Right atrium auricular region (tissue), 2 donors: ENCODE measurements around the gene CARS2. TPM values are rescaled to one million over a fixed set of nuclear protein-coding genes. Genes with fewer than 3 reads are reported as not detected.
A peak's percentile ranks its signal among the peaks of the same experiment; 100 is the strongest.

Experiments
- DNase-seq: peaks from one replicate; pipeline ENCODE4 v3.0.0-alpha.2; 2019; ENCODE audit warnings: low spot score
- H3K27ac ChIP-seq, 2 donors: fragments of 200-600 bp; sonication (generic); 1 replicate in 1 of 2; 2 replicates in 1 of 2; pipeline ENCODE4 v1.5.1; 2016 to 2019
- H3K27me3 ChIP-seq, 2 donors: fragments of 200-600 bp; sonication (generic); one replicate each; pipeline versions ENCODE4 v1.5.1 to v1.6.0; 2017 to 2019
- H3K36me3 ChIP-seq: fragments of 200-600 bp; sonication (generic); one replicate; pipeline ENCODE4 v1.5.1; 2016
- H3K4me1 ChIP-seq, 2 donors: fragments of 200-600 bp; sonication (generic); one replicate each; pipeline versions ENCODE4 v1.5.1 to v1.6.0; 2017 to 2019
- H3K4me3 ChIP-seq, 2 donors: fragments of 200-600 bp; sonication (generic); 1 replicate in 1 of 2; 2 replicates in 1 of 2; pipeline ENCODE4 v1.5.1; 2017 to 2019; ENCODE audit warnings: mild to moderate bottlenecking in 1 of 2, moderate library complexity in 1 of 2
- H3K9me3 ChIP-seq, 2 donors: fragments of 200-600 bp; sonication (generic); one replicate each; pipeline ENCODE4 v1.5.1; 2019
- total RNA-seq, 2 donors: library from RNA; depleted of rRNA; stranded (reverse); fragments of >200 nt; gene quantifications; one replicate each; pipeline ENCODE4 v1.1.0, GENCODE V29; 2016
- TF ChIP-seq, protein P1 (sequence below), 2 donors: fragments of 200-600 bp; sonication (generic); IDR thresholded peaks; one replicate each; pipeline ENCODE4 v1.5.1; 2019; ENCODE audit warnings: antibody characterized with exemption in 2 of 2

The CARS2 gene
- total RNA-seq, 2 donors from 2014 or later: 28.5 to 30.7 TPM

GRCh38 chr13:110683921-110684320 lies 22.0 kb downstream of the CARS2 start:
- Histone ChIP-seq H3K4me1 (no peaks in the 10 kb centered on the region), H3K36me3 (peaks cover 65% of the 10 kb centered on the region), H3K27ac (no peak overlapping the region), H3K4me3 (no peak overlapping the region), H3K27me3 (no peaks in the 10 kb centered on the region), H3K9me3 (no peaks in the 10 kb centered on the region)
- no peak for DNase-seq
- TF ChIP-seq, protein P1, sequence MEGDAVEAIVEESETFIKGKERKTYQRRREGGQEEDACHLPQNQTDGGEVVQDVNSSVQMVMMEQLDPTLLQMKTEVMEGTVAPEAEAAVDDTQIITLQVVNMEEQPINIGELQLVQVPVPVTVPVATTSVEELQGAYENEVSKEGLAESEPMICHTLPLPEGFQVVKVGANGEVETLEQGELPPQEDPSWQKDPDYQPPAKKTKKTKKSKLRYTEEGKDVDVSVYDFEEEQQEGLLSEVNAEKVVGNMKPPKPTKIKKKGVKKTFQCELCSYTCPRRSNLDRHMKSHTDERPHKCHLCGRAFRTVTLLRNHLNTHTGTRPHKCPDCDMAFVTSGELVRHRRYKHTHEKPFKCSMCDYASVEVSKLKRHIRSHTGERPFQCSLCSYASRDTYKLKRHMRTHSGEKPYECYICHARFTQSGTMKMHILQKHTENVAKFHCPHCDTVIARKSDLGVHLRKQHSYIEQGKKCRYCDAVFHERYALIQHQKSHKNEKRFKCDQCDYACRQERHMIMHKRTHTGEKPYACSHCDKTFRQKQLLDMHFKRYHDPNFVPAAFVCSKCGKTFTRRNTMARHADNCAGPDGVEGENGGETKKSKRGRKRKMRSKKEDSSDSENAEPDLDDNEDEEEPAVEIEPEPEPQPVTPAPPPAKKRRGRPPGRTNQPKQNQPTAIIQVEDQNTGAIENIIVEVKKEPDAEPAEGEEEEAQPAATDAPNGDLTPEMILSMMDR (IDR thresholded peaks at IDR 0.05): no peak

DNA sequence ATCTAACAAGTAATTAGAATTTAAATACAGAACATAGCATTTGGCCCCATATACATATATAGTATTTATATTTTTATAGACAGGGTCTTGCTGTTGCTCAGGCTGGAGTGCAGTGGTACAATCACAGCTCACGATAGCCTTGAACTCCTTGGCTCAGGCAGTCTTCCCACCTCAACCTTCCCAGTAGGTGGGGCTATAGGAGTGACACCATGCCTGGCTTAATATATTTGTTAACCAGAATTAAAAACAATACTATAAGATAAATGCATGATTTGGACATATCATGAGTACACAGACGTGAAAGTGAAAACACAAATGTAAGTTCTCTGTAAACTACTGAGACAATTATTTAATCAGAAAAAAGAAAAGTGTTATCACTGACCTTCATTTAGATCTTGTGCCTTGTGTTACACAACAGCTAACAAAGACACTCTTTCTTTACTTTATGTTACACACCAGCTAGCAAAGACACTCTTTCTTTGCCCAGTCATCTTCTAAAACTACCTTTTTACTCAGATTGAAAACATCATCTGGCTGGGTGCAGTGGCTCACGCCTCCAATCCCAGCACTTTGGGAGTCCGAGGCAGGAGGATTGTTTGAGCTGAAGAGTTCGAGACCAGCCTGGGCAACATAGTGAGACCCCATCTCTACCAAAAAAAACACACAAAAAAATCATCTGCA lies 22.6 kb downstream of the CARS2 start:
- TF ChIP-seq, protein P1 (IDR thresholded peaks at IDR 0.05): peak; percentile 25 to 36
- no peaks in the 10 kb centered on the region for H3K27me3 ChIP-seq
- H3K36me3 ChIP-seq: peaks cover 71% of the 10 kb centered on the region
- DNase-seq: no peak
- H3K4me3 ChIP-seq: no peak overlapping the region
- no peaks in the 10 kb centered on the region for H3K4me1 ChIP-seq
- no peak overlapping the region for H3K27ac ChIP-seq
- H3K9me3 ChIP-seq: no peaks in the 10 kb centered on the region

GRCh38 chr13:110682746-110683145 lies 23.2 kb downstream of the CARS2 start:
- no peak for DNase-seq
- Histone ChIP-seq H3K27me3 (no peaks in the 10 kb centered on the region), H3K4me3 (no peak overlapping the region), H3K4me1 (no peaks in the 10 kb centered on the region), H3K27ac (no peak overlapping the region), H3K36me3 (peaks cover 69% of the 10 kb centered on the region), H3K9me3 (no peaks in the 10 kb centered on the region)
- TF ChIP-seq, protein P1 (IDR thresholded peaks at IDR 0.05): no peak

GRCh38 chr13:110681868-110682550 lies 23.9 kb downstream of the CARS2 start:
- H3K27ac ChIP-seq: no peak overlapping the region
- H3K27me3 ChIP-seq: no peaks in the 10 kb centered on the region
- H3K9me3 ChIP-seq: no peaks in the 10 kb centered on the region
- H3K4me1 ChIP-seq: no peaks in the 10 kb centered on the region
- H3K4me3 ChIP-seq: no peak overlapping the region
- TF ChIP-seq, protein P1 (IDR thresholded peaks at IDR 0.05): no peak
- no peak for DNase-seq
- peaks cover 61% of the 10 kb centered on the region for H3K36me3 ChIP-seq

DNA sequence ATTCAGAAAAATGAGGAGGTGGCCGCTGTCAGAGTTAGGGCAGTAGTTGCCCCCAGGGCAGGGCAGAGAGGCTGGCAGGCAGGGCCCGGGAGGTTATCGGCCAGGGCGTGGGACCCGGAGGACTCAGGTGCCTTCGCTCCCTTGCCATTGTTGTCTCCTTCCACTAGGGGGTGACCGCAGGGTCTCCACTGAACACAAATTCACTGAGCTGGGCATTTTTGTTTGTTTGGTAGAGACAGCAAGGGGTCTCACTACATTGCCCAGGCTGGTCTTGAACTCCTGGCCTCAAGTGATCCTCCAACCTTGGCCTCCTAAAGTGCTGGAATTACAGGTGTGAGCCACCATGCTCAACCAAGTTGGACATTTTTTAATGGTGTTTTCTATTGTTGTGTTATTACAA lies 25.1 kb downstream of the CARS2 start:
- no peak for DNase-seq
- Histone ChIP-seq H3K4me3 (no peak overlapping the region), H3K27ac (no peak overlapping the region), H3K9me3 (no peaks in the 10 kb centered on the region), H3K4me1 (no peaks in the 10 kb centered on the region), H3K27me3 (no peaks in the 10 kb centered on the region), H3K36me3 (peaks cover 61% of the 10 kb centered on the region)
- TF ChIP-seq, protein P1 (IDR thresholded peaks at IDR 0.05): peak in 1 of 2 donors; percentile 36
